CD1c-positive myeloid dendritic cell (primary cell): ENCODE data around the gene NARF.
"Not testable (repeated sequence)": the region's sequence is repeated elsewhere in the genome, so short reads cannot be mapped to it uniquely, and the experiment has no call there.

Experiments
- DNase-seq: peaks from one replicate; pipeline ENCODE4 v3.0.0-alpha.2; 2016; ENCODE audit errors: extremely low spot score

Gene NARF

DNA sequence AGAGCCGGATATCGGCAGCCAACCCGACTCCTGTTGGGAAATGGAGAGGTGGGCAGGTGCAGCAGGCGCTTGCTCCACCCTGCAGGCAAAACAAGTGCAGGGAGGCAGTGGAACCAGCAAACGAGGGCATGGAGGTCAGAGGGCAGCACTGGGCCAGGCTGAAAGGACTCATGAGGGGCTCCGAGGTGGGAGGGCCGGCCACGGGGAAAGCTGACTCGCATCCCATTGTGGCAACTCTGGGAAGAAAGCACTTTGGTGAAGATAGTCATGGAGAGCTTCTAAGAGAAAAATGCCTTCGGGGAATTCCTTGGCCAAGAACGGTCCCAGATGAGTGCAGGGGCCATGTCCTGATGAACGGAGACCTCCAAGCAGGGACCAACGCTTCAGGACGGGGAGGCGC lies 12.4 kb upstream of the NARF start:
- no peak for DNase-seq

DNA sequence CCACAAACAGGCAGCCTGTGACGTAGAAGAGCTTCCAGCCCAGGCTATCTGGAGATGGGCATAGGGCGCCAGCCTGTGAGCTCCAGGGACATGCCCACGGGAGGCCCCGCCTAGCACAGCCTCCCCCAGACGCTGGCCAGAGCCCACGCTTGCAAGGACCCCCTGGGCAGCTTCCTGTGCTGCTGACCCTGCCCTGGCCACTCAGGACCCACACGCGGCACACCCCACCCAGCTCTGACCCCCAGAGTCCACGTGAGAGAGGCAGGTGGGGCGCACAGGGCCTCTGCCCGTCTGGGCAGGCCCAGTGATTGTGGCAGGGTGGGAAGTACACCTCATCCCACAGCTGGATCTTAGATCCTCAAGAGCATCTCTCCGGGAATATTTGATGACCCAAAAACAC lies 11.9 kb upstream of the NARF start:
- DNase-seq, result no peak

- no peak for DNase-seq
These were observed 10.7 kb upstream of the NARF start for GRCh38 chr17:82447876-82448275.

- peak; percentile 64 for DNase-seq
These were observed 9.2 kb upstream of the NARF start for GRCh38 chr17:82449131-82449882.

DNA sequence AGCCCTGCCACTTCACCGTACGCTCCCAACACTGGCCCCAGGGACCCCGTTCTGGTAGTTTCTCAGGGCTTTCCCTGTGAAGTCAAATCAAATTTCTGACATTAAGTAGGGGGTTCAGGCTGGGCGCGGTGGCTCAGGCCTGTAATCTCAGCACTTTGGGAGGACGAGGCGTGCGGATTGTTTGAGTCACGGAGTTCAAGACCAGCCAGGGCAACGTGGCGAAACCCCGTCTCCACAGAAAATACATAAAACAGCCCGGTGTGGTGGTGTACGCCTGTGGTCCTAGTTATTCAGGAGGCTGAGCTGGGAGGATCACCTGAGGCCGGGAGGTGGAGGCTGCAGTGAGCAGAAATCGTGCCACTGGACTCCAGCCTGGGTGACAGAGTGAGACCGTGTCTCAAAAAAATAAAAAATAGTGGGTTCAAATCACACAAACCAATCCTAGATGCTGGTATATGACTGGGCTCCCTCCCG lies 8.6 kb upstream of the NARF start:
- DNase-seq, result no peak

DNA sequence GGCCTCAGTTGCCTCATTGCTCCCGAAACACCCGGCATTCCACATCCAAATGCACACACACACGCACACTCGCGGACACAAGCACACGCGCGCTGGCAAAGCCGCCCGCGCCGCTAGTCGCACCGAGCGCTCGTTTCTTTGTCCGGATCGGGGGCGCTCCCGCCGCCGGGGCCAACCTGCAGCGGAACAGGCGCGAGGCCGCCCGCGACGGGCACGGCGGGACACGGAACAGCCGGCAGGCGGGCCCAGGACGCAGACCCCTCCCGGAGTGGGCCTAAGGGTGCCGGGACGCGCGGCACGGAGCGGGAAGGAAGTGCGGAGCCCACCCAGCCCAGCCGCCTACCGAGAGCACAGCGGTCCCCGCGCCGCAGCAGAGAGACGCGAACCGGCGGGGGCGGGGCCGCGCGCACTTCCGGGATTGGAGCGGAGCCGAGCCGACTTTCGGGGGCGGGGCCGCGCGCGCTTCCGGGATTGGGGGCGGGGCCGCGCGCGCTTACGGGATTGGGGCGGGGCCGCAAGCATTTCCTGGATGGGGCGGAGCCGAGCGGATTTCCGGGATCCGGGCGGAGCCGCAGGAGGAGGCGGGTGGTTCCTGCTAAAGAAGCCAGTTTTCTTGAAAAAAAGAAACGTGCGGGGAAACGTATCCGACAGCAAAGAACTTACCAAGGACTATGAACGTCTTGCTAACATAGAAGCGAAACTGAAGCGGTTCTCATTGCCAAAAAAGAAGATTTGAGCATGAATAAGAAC lies 8.0 kb upstream of the NARF start, which contains the start of gene CYBC1:
TSS of gene CYBC1 (minus strand) at position 396 of the 750 bp plus-strand sequence. CDS start 1,498 bp downstream, outside the sequence.
- DNase-seq, result peak; percentile 99

DNA sequence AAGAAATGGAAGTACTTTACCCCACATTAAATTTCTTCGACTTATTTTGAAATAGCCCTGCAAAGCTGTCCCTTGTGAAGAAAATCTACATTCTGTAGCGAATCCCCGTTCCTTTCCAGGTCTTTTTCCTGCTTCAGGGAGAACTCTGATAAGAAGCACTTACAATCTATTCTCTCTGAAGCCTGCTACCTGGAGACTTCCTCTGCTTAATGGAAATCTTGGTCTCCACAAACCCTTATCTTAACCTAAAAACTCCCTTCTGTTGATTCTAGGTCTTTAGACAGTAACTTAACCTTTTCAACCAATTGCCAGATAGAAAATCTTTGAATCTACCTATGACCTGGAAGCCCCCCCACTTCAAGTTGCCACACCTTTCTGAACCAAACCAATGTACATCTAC lies 6.4 kb upstream of the NARF start:
- DNase-seq, result no peak

DNA sequence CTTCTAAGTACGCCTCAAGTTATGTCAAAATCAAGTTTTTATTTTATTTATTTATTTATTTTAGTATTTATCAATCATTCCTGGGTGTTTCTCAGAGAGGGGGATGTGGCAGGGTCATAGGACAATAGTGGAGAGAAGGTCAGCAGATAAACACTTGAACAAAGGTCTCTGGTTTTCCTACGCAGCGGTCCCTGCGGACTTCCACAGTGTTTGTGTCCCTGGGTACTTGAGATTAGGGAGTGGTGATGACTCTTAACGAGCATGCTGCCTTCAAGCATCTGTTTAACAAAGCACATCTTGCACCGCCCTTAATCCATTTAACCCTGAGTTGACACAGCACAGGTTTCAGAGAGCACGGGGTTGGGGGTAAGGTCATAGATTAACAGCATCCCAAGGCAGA lies 5.4 kb upstream of the NARF start:
- DNase-seq, result not testable (repeated sequence)

DNA sequence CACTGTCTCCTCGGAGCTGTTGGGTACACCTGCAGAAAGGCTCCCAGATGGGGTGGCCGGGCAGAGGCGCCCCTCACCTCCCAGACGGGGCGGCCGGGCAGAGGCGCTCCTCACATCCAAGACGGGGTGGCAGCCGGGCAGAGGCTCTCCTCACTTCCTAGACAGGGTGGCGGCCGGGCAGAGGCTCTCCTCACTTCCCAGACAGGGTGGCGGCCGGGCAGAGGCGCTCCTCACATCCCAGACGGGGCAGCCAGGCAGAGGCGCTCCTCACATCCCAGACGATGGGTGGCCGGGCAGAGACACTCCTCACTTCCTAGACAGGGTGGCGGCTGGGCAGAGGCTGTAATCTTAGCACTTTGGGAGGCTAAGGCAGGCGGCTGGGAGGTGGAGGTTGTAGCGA lies 4.8 kb upstream of the NARF start:
- DNase-seq, result not testable (repeated sequence)

- DNase-seq, result peak; percentile 82
These were observed 1.2 kb upstream of the NARF start for GRCh38 chr17:82457073-82457928.

- peak; percentile 96 for DNase-seq
These were observed 687 bp upstream of the NARF start for GRCh38 chr17:82457929-82458178.

GRCh38 chr17:82458885-82459424 lies 414 bp downstream of the NARF start:
- DNase-seq, result peak; percentile 47

- not testable (repeated sequence) for DNase-seq
These were observed 1.4 kb downstream of the NARF start for GRCh38 chr17:82459936-82460335.

- DNase-seq, result no peak
These were observed 3.4 kb downstream of the NARF start for GRCh38 chr17:82461827-82462524.

DNA sequence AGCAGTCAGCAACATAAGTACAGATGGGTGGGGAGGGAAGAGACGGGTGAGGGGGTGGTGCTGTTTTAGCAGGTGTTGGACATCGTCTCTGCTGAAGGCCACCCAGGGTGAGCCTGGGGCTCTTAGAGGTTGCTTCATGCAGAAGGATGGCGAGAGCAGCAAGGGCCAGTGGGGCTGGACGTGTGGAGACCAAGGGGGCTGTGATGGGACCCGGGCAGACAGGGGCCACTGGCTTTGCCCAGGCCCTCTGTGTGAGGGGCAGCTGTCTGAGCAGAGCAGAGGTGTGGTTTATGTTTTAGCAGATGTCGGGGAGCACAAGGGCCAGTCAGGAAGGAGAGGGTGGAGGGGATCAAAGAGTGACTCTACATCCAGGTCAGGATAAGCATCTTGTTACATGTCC lies 4.8 kb downstream of the NARF start:
- DNase-seq, result no peak

GRCh38 chr17:82463925-82464566 lies 5.5 kb downstream of the NARF start:
- no peak for DNase-seq

DNA sequence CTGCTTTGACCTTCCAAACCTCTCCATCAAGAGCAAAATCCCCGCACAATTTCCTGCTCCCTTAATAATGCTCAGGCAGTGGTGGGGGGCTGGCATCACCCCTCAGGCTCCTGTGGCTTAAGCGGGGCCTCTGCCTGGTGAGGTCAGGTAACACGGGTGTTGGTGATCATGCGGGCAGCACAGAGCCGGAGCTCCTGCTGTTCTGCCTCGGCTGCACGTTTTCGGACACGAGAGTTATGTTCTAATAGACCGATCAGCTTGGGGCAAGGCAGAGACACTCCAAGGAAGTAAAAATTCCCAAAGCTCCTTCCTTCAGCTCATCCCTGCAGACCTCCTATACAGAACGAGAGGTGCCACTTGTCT lies 6.0 kb downstream of the NARF start:
- no peak for DNase-seq

DNA sequence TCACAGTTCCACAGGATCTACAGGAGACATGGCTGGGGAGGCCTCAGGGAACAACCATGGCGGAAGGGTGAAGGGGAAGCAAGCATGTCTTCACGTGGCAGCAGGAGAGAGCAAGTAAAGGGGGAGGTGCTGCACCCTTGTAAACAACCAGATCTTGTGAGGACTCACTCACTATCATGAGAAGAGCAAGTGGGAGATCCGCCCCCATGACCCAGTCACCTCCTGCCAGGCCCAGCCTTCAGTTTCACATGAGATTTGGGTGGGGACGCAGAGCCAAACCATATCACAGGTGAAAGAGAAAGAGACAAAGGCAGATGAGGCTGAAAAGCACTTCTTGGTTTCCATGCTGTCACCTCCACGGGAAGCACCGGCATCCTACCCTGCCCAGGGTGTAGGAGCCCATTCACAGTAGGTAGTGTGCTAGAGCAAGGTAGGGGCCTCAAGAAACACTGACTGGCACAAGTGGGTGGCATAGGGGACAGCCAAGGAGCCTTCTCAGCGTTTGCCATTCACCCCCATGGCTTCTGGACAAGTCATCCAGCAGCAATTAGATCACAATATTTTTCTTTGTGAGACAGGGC lies 6.6 kb downstream of the NARF start:
- DNase-seq, result no peak

DNA sequence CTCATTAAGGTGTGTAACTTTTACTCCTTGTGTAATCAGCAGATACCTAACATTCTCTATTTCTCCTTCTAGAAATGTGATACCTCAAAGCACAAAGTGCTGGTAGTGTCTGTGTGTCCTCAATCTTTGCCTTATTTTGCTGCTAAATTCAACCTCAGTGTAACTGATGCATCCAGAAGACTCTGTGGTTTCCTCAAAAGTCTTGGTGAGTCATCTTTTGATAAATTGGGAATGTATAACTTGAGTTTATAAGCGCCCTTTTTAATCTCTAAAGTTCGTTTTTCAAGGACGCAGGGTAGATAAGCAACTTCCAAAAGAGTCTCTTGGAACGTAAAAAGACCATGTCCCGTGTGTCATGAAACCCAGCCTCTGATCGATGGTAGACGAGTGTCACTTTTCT lies 10.2 kb downstream of the NARF start:
- DNase-seq, result no peak

GRCh38 chr17:82470065-82470464 lies 11.5 kb downstream of the NARF start:
- DNase-seq, result no peak
